OCI-LY7 (cell line): ENCODE measurements around the gene EPS8L3. TPM values are rescaled to one million over a fixed set of nuclear protein-coding genes. Genes with fewer than 3 reads are reported as not detected.

ENCODE experiments used
- BruUV-seq: library from RNA; stranded (reverse); fragments of 400-500 nt; replicated peaks from 2 replicates; lab custom pipeline; 2021; lab: Mats Ljungman, UMichigan
- CTCF ChIA-PET: fragments of 300-600 bp; sonication (Branson Sonifier 250); formaldehyde crosslinking; loops from one replicate; lab custom pipeline; 2022; ENCODE audit warnings: antibody characterized with exemption; ENCODE audit not compliant: unreplicated experiment; lab: Charles Lee
- POLR2A ChIA-PET: fragments of 300-600 bp; sonication (Branson Sonifier 250); formaldehyde crosslinking; loops from one replicate; lab custom pipeline; 2022; ENCODE audit warnings: antibody characterized with exemption; lab: Charles Lee
- DNase-seq: peaks from one replicate; pipeline ENCODE4 v3.0.0-alpha.2; 2015; ENCODE audit warnings: low spot score
- H2AFZ ChIP-seq: fragments of 200-600 bp; sonication (generic), shearing (Covaris generic); 2 replicates; pipeline ENCODE4 v1.6.1; 2014; ENCODE audit warnings: mild to moderate bottlenecking, antibody characterized with exemption, low read length, moderate library complexity
- H3K27ac ChIP-seq: fragments of 200-600 bp; sonication (generic); 2 replicates; pipeline ENCODE4 v1.5.1; 2014; ENCODE audit warnings: mixed run types, low read depth, mild to moderate bottlenecking, moderate library complexity, low read length, inconsistent platforms; ENCODE audit not compliant: poor library complexity, severe bottlenecking
- H3K36me3 ChIP-seq: fragments of 200-600 bp; sonication (generic); 2 replicates; pipeline ENCODE4 v1.6.1; 2014; ENCODE audit warnings: mild to moderate bottlenecking, antibody characterized with exemption, low read length, moderate library complexity, mixed read lengths; ENCODE audit not compliant: insufficient read depth
- H3K4me1 ChIP-seq: fragments of 200-600 bp; sonication (generic); 2 replicates; pipeline ENCODE4 v1.5.1; 2014; ENCODE audit warnings: mild to moderate bottlenecking, low read length; ENCODE audit not compliant: insufficient read depth, poor library complexity, severe bottlenecking
- H3K4me2 ChIP-seq: fragments of 200-600 bp; sonication (generic); 2 replicates; pipeline ENCODE4 v1.6.1; 2014; ENCODE audit warnings: mild to moderate bottlenecking, low read length
- H3K4me3 ChIP-seq: fragments of 200-600 bp; sonication (generic); 2 replicates; pipeline ENCODE4 v1.5.1; 2014; ENCODE audit warnings: mild to moderate bottlenecking, low read depth, low read length; ENCODE audit not compliant: poor library complexity, severe bottlenecking
- H3K79me2 ChIP-seq: fragments of 200-600 bp; sonication (generic); 2 replicates; pipeline ENCODE4 v1.6.1; 2016; ENCODE audit warnings: low read depth, mild to moderate bottlenecking, low read length, moderate library complexity, mixed read lengths; ENCODE audit not compliant: insufficient read depth
- H3K9me2 ChIP-seq: fragments of 200-600 bp; sonication (generic); 2 replicates; pipeline ENCODE4 v1.6.1; 2016; ENCODE audit warnings: mild to moderate bottlenecking, low read length, mixed read lengths; ENCODE audit not compliant: insufficient read depth
- H3K9me3 ChIP-seq: fragments of 200-600 bp; sonication (generic); 2 replicates; pipeline ENCODE4 v1.6.1; 2014; ENCODE audit warnings: mild to moderate bottlenecking, mixed run types, low read length, mixed read lengths
- H4K20me1 ChIP-seq: fragments of 200-600 bp; sonication (generic); 2 replicates; pipeline ENCODE4 v1.6.1; 2014; ENCODE audit warnings: mild to moderate bottlenecking, antibody characterized with exemption, low read length, moderate library complexity, mixed read lengths; ENCODE audit not compliant: insufficient read depth
- CTCF ChIP-seq: fragments of 200-600 bp; sonication (generic); conservative IDR thresholded peaks from 2 replicates; pipeline ENCODE4 v1.5.1; 2014; ENCODE audit warnings: mild to moderate bottlenecking, antibody characterized with exemption, low read length, moderate library complexity, mixed read lengths
- EZH2phosphoT487 ChIP-seq: fragments of 200-600 bp; sonication (generic); IDR thresholded peaks from 2 replicates; pipeline ENCODE4 v1.6.1; 2018; ENCODE audit warnings: low read depth, borderline replicate concordance, mild to moderate bottlenecking, mixed run types, antibody characterized with exemption, low read length, moderate library complexity, mixed read lengths
- intact Hi-C: fragments of 100-400 bp; cut with micrococcal nuclease; formaldehyde crosslinking; loops from one replicate; pipeline ENCODE4 v1.10.0; 2022; ENCODE audit not compliant: unreplicated experiment
- total RNA-seq, 2 experiments: library from RNA; depleted of rRNA in 1 of 2; stranded (reverse); fragments of >200 nt in 1 of 2; shearing (Covaris generic) in 1 of 2; gene quantifications; 2 replicates each; pipeline ENCODE4 v1.2.3, GENCODE V29; 2014 to 2022

Gene EPS8L3
- total RNA-seq, 2 experiments from 2014 or later: not detected

GRCh38 chr1:109777436-109777835 is 13.7 kb upstream of the EPS8L3 start:
- Histone ChIP-seq H3K36me3 (no peaks in the 10 kb centered on the region), H3K27ac (no peak overlapping the region), H3K9me2 (no peaks in the 10 kb centered on the region), H3K79me2 (no peaks in the 10 kb centered on the region), H3K4me2 (no peak overlapping the region), H4K20me1 (no peaks in the 10 kb centered on the region), H3K4me1 (no peaks in the 10 kb centered on the region), H3K4me3 (no peak overlapping the region), H2AFZ (no peak overlapping the region), H3K9me3 (no peaks in the 10 kb centered on the region)
- ChIA-PET CTCF (interaction anchor here (0.8 to 4.8 kb wide), 2 partner anchors 207 to 294 kb away, joined by 4 to 49 read pairs; partner anchors contain the start of genes AHCYL1 and ATXN7L2), POLR2A (interaction anchor here (1.2 kb wide), 1 partner anchor 207 kb away, joined by 3 read pairs; no protein-coding TSS in a partner anchor)
- no peak for DNase-seq
- TF ChIP-seq CTCF: no peak
- TF ChIP-seq EZH2phosphoT487: no peak
- intact Hi-C loops: loop anchor here (1.0 kb wide), 1 partner anchor 234 kb away; no protein-coding TSS in a partner anchor
- BruUV-seq: no TSS peak

GRCh38 chr1:109776911-109777310 is 13.2 kb upstream of the EPS8L3 start:
- Histone ChIP-seq H3K27ac (no peak overlapping the region), H2AFZ (no peak overlapping the region), H3K79me2 (no peaks in the 10 kb centered on the region), H3K36me3 (no peaks in the 10 kb centered on the region), H3K9me2 (no peaks in the 10 kb centered on the region), H3K4me1 (no peaks in the 10 kb centered on the region), H3K4me2 (no peak overlapping the region), H3K9me3 (no peaks in the 10 kb centered on the region), H3K4me3 (no peak overlapping the region), H4K20me1 (no peaks in the 10 kb centered on the region)
- TF ChIP-seq EZH2phosphoT487: no peak
- peak; percentile 90 for TF ChIP-seq CTCF
- ChIA-PET POLR2A (interaction anchor here (1.2 kb wide), 1 partner anchor 207 kb away, joined by 3 read pairs; no protein-coding TSS in a partner anchor), CTCF (interaction anchor here (0.8 to 4.8 kb wide), 3 partner anchors 136 to 293 kb away, joined by 4 to 49 read pairs (median 20); partner anchors contain the start of genes AHCYL1 and ATXN7L2)
- BruUV-seq: no TSS peak
- intact Hi-C loops: loop anchor here (1.0 kb wide), 2 partner anchors 207 to 234 kb away; partner anchors contain the start of gene AHCYL1
- DNase-seq: peak; percentile 75

GRCh38 chr1:109776206-109776835 is 12.6 kb upstream of the EPS8L3 start:
- H3K27ac ChIP-seq: no peak overlapping the region
- intact Hi-C loops: loop anchor here (1.0 kb wide), 1 partner anchor 208 kb away; the partner anchor contains the start of gene AHCYL1
- no peaks in the 10 kb centered on the region for H3K79me2 ChIP-seq
- BruUV-seq: no TSS peak
- no peaks in the 10 kb centered on the region for H3K4me1 ChIP-seq
- no peak overlapping the region for H3K4me2 ChIP-seq
- TF ChIP-seq CTCF (no peak), EZH2phosphoT487 (no peak)
- H3K9me3 ChIP-seq: no peaks in the 10 kb centered on the region
- ChIA-PET POLR2A (interaction anchor here (1.2 kb wide), 1 partner anchor 208 kb away, joined by 3 read pairs; no protein-coding TSS in a partner anchor), CTCF (interaction anchor here (3.0 to 4.8 kb wide), 2 partner anchors 135 to 208 kb away, joined by 20 to 49 read pairs; partner anchors contain the start of gene AHCYL1)
- H3K4me3 ChIP-seq: no peak overlapping the region
- H3K36me3 ChIP-seq: no peaks in the 10 kb centered on the region
- no peak for DNase-seq
- H3K9me2 ChIP-seq: no peaks in the 10 kb centered on the region
- H2AFZ ChIP-seq: no peak overlapping the region
- H4K20me1 ChIP-seq: no peaks in the 10 kb centered on the region
